Measurements from ENCODE around the gene KNG1.

DNA sequence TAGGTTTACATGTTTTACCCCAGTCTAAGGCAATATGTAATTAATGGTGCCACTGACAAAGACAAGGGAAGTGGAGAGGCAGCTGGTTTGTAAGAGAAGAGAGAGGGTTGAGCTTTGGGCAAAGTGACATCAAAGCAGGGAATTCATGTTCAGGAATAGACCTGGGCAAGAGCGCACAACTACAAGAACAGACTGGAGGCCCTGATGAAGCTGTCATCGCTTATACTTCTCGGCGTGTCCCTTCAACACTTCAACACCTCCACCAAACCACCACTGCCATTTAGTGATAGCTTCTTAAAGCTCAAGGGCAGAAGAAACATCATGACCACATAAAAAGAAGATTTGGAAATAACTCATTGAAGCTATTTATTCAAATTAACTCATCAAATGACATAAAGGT is 19.6 kb upstream of the KNG1 start:
- no peak for TF ChIP-seq POLR2AphosphoS5 (IDR thresholded peaks at IDR 0.05; ENCODE audit: low read depth, low read length)
- no peak for TF ChIP-seq EZH2 (IDR thresholded peaks at IDR 0.05)
- TF ChIP-seq, protein P1, sequence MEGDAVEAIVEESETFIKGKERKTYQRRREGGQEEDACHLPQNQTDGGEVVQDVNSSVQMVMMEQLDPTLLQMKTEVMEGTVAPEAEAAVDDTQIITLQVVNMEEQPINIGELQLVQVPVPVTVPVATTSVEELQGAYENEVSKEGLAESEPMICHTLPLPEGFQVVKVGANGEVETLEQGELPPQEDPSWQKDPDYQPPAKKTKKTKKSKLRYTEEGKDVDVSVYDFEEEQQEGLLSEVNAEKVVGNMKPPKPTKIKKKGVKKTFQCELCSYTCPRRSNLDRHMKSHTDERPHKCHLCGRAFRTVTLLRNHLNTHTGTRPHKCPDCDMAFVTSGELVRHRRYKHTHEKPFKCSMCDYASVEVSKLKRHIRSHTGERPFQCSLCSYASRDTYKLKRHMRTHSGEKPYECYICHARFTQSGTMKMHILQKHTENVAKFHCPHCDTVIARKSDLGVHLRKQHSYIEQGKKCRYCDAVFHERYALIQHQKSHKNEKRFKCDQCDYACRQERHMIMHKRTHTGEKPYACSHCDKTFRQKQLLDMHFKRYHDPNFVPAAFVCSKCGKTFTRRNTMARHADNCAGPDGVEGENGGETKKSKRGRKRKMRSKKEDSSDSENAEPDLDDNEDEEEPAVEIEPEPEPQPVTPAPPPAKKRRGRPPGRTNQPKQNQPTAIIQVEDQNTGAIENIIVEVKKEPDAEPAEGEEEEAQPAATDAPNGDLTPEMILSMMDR (IDR thresholded peaks at IDR 0.05 in 2 of 3, conservative IDR thresholded peaks at IDR 0.05 in 1 of 3; ENCODE audit: borderline replicate concordance in 1 of 3, insufficient read depth in 1 of 3, low read depth in 2 of 3, low read length in 2 of 3): no peak
- TF ChIP-seq CBX3 (IDR thresholded peaks at IDR 0.05; ENCODE audit: low read depth): no peak
- TF ChIP-seq MAX (IDR thresholded peaks at IDR 0.05): no peak
- TF ChIP-seq EGR1 (IDR thresholded peaks at IDR 0.05; ENCODE audit: low read depth): no peak
- no peak for TF ChIP-seq SRF (IDR thresholded peaks at IDR 0.05; ENCODE audit: low read depth)
- TF ChIP-seq, protein P2, sequence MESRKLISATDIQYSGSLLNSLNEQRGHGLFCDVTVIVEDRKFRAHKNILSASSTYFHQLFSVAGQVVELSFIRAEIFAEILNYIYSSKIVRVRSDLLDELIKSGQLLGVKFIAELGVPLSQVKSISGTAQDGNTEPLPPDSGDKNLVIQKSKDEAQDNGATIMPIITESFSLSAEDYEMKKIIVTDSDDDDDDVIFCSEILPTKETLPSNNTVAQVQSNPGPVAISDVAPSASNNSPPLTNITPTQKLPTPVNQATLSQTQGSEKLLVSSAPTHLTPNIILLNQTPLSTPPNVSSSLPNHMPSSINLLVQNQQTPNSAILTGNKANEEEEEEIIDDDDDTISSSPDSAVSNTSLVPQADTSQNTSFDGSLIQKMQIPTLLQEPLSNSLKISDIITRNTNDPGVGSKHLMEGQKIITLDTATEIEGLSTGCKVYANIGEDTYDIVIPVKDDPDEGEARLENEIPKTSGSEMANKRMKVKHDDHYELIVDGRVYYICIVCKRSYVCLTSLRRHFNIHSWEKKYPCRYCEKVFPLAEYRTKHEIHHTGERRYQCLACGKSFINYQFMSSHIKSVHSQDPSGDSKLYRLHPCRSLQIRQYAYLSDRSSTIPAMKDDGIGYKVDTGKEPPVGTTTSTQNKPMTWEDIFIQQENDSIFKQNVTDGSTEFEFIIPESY (IDR thresholded peaks at IDR 0.05; ENCODE audit: extremely low read depth, insufficient replicate concordance, low read length): no peak
- no peak for TF ChIP-seq POLR2A (IDR thresholded peaks at IDR 0.05; ENCODE audit: borderline replicate concordance, extremely low read depth, insufficient read depth, insufficient read length)
- TF ChIP-seq CEBPB (IDR thresholded peaks at IDR 0.05; ENCODE audit: low read depth): no peak
- no peak for TF ChIP-seq EZH2phosphoT487 (IDR thresholded peaks at IDR 0.05; ENCODE audit: borderline replicate concordance)
- TF ChIP-seq SP1 (IDR thresholded peaks at IDR 0.05; ENCODE audit: low read depth): no peak
- TF ChIP-seq ELF1 (IDR thresholded peaks at IDR 0.05; ENCODE audit: borderline replicate concordance, low read depth): no peak
- TF ChIP-seq, protein P3, sequence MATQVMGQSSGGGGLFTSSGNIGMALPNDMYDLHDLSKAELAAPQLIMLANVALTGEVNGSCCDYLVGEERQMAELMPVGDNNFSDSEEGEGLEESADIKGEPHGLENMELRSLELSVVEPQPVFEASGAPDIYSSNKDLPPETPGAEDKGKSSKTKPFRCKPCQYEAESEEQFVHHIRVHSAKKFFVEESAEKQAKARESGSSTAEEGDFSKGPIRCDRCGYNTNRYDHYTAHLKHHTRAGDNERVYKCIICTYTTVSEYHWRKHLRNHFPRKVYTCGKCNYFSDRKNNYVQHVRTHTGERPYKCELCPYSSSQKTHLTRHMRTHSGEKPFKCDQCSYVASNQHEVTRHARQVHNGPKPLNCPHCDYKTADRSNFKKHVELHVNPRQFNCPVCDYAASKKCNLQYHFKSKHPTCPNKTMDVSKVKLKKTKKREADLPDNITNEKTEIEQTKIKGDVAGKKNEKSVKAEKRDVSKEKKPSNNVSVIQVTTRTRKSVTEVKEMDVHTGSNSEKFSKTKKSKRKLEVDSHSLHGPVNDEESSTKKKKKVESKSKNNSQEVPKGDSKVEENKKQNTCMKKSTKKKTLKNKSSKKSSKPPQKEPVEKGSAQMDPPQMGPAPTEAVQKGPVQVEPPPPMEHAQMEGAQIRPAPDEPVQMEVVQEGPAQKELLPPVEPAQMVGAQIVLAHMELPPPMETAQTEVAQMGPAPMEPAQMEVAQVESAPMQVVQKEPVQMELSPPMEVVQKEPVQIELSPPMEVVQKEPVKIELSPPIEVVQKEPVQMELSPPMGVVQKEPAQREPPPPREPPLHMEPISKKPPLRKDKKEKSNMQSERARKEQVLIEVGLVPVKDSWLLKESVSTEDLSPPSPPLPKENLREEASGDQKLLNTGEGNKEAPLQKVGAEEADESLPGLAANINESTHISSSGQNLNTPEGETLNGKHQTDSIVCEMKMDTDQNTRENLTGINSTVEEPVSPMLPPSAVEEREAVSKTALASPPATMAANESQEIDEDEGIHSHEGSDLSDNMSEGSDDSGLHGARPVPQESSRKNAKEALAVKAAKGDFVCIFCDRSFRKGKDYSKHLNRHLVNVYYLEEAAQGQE (IDR thresholded peaks at IDR 0.05; ENCODE audit: low read depth): no peak

Measured in HCT116 (cell line).